ENCODE data around the gene CHPF2.

DNA sequence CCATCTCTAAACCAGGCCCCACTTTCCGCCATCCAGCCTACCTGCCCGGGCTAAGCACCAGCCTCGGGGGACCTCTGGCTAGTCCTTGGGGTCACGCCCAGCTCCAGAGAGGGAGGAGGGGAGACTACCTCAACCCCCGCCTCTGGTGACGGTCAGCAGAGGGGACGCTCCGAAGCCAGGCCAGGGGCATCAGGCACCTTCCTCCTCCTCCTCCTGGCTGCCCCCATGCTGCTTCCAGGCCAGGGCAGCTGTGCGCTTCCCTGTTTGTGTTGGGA lies 20.2 kb downstream of the CHPF2 start:
- TF ChIP-seq, protein P1, sequence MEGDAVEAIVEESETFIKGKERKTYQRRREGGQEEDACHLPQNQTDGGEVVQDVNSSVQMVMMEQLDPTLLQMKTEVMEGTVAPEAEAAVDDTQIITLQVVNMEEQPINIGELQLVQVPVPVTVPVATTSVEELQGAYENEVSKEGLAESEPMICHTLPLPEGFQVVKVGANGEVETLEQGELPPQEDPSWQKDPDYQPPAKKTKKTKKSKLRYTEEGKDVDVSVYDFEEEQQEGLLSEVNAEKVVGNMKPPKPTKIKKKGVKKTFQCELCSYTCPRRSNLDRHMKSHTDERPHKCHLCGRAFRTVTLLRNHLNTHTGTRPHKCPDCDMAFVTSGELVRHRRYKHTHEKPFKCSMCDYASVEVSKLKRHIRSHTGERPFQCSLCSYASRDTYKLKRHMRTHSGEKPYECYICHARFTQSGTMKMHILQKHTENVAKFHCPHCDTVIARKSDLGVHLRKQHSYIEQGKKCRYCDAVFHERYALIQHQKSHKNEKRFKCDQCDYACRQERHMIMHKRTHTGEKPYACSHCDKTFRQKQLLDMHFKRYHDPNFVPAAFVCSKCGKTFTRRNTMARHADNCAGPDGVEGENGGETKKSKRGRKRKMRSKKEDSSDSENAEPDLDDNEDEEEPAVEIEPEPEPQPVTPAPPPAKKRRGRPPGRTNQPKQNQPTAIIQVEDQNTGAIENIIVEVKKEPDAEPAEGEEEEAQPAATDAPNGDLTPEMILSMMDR (IDR thresholded peaks at IDR 0.05; ENCODE audit: borderline replicate concordance, extremely low read depth, low read length, poor library complexity, severe bottlenecking) = no peak
- TF ChIP-seq EZH2 (IDR thresholded peaks at IDR 0.05; ENCODE audit: borderline replicate concordance, low read depth, low read length, severe bottlenecking) = no peak

Data from DND-41 (cell line).